ENCODE results near the gene MICAL1. TPM values are rescaled to one million over a fixed set of nuclear protein-coding genes. Genes with fewer than 3 reads are reported as not detected.
A peak's percentile ranks its signal among the peaks of the same experiment; 100 is the strongest.
"Not testable (repeated sequence)": the region's sequence is repeated elsewhere in the genome, so short reads cannot be mapped to it uniquely, and the experiment has no call there.

MICAL1 gene
- total RNA-seq, 2 donors from 2014 or later = 45.3 to 55.9 TPM

DNA sequence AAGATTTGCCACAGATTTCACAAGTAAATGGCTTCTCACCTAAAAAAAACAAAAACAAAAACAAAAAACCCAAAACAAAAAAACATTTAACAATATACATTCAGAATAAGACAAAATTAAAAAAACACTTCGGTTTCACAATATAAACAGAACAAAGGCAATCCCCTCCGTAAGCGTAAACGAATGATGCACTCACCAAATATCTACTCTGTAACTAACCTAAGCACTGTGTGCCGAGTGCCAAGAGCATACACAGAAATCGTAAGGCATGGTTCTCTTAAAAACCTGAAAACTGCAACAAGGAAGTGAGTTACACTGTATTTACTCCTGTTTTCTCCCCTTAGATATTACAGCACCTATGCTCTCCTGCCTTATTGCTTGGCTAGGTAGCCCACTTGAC lies 12.1 kb upstream of the MICAL1 start:
- H3K4me1 ChIP-seq = no peaks in the 10 kb centered on the region
- intact Hi-C loops (cut with DNase I) = no loop called here

DNA sequence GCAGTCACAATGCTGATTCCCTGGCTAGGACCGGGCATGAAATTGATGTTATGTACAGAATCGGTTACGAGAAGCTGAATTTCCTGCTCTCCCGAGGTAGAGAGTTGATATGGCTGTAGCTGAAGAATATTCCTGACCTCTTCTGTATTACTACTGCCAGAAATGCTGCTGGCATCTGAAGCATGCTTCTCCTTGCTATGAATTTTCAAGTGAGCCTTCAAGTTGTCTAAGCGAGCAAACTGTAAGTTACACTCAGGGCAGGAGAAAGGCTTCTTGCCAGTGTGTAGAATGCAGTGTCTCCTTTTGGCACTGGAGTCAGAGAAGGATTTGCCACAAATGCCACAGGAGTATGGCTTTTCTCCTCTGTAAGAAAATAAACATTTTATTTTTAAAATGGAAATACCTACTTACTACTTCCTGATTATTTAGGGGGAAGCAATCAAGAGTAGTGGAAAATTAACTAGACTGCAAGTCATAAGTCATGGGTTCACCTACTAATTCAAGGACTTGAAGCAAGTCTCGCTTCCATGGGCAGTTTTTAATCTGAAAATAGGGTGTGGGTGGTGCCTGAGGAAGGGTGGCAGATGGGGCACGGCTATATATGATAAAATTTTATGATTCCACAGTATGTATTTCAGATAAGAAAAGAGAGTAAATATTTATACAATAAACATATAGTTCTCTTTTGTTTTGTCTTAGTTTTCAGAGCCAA lies 10.8 kb upstream of the MICAL1 start:
- no peaks in the 10 kb centered on the region for H3K36me3 ChIP-seq
- peak overlapping the region; percentile 69 for H3K27ac ChIP-seq
- no peaks in the 10 kb centered on the region for H3K27me3 ChIP-seq
- TF ChIP-seq, protein P1, sequence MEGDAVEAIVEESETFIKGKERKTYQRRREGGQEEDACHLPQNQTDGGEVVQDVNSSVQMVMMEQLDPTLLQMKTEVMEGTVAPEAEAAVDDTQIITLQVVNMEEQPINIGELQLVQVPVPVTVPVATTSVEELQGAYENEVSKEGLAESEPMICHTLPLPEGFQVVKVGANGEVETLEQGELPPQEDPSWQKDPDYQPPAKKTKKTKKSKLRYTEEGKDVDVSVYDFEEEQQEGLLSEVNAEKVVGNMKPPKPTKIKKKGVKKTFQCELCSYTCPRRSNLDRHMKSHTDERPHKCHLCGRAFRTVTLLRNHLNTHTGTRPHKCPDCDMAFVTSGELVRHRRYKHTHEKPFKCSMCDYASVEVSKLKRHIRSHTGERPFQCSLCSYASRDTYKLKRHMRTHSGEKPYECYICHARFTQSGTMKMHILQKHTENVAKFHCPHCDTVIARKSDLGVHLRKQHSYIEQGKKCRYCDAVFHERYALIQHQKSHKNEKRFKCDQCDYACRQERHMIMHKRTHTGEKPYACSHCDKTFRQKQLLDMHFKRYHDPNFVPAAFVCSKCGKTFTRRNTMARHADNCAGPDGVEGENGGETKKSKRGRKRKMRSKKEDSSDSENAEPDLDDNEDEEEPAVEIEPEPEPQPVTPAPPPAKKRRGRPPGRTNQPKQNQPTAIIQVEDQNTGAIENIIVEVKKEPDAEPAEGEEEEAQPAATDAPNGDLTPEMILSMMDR (IDR thresholded peaks at IDR 0.05) = no peak
- no peak overlapping the region for H3K4me3 ChIP-seq
- intact Hi-C loops (cut with DNase I) = no loop called here
- DNase-seq = no peak
- no peaks in the 10 kb centered on the region for H3K9me3 ChIP-seq
- no peaks in the 10 kb centered on the region for H3K4me1 ChIP-seq
- H3K9ac ChIP-seq (ENCODE audit: low read depth in 2 of 2, low read length in 2 of 2) = no peak overlapping the region

More for the DNA sequence above, 12.1 kb upstream of the MICAL1 start:
- TF ChIP-seq, protein P1 (IDR thresholded peaks at IDR 0.05) = no peak
- Histone ChIP-seq H3K27ac (no peak overlapping the region), H3K9ac (ENCODE audit: low read depth in 2 of 2, low read length in 2 of 2) (no peak overlapping the region), H3K27me3 (no peaks in the 10 kb centered on the region), H3K9me3 (no peaks in the 10 kb centered on the region), H3K36me3 (no peaks in the 10 kb centered on the region), H3K4me3 (no peak overlapping the region)
- DNase-seq = no peak

DNA sequence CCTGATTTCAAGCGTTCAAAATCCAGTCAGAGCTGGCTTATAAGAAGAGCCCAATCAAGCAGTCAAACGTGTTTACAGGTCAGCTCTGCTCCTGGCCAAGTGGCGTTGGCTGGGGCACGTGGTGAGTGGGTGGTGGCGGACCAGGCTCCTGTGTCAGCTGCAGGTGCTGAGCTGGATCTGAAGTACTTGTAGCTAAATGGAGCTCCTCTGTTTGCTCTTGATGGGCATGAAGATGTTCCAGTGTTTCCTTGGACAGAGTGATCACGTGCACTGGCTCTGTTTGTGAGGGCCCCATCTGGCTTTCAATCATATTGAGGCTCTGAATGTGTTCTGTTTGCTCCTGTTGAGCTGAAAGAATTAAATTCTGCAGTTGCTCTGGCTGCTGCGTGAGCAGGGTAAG lies 10.2 kb upstream of the MICAL1 start:
- no peaks in the 10 kb centered on the region for H3K36me3 ChIP-seq

DNA sequence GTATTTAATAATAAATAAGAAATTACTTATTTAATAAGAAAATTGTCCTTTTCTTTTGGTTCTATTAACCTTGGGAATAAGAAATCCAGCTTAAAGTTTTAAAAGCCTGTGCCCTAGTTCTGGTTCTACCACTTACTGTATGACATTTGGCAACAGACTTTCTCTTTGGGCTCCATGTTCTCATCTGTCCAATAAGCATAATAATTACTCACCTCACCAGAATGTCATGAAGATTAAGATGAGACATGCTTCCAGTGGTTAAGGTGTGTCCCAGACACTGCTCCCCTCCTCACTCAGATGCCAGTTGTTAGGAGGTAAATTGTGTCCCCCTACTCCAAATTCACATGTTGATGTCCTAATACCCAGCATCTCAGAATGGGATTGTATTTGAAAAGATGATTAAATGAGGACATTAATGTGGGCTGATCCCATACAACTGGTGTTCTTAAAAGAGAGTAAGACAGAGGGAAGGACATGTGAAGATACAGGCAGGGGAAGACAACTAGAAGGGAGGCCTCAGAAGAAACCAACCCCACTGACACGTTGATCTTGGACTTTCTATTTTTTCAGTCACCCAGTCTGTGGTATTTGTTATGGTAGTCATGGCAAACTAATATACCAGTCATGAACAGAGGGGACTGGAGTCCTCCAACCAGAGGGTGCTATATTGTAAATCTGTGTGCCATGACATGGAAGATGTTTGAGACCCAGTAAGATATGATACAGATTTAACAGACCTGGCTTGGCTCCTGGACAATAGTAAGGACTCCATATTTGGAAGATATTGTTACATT lies 6.4 kb upstream of the MICAL1 start:
- Histone ChIP-seq H3K27ac (no peak overlapping the region), H3K4me1 (peaks cover 4% of the 10 kb centered on the region)

More for the DNA sequence above, 10.2 kb upstream of the MICAL1 start:
- intact Hi-C loops (cut with DNase I) = no loop called here
- no peaks in the 10 kb centered on the region for H3K27me3 ChIP-seq
- no peaks in the 10 kb centered on the region for H3K4me1 ChIP-seq
- peak overlapping the region; percentile 69 for H3K27ac ChIP-seq
- no peak overlapping the region for H3K9ac ChIP-seq (ENCODE audit: low read depth in 2 of 2, low read length in 2 of 2)
- TF ChIP-seq, protein P1 (IDR thresholded peaks at IDR 0.05) = no peak
- DNase-seq = no peak
- no peaks in the 10 kb centered on the region for H3K9me3 ChIP-seq
- H3K4me3 ChIP-seq = no peak overlapping the region

DNA sequence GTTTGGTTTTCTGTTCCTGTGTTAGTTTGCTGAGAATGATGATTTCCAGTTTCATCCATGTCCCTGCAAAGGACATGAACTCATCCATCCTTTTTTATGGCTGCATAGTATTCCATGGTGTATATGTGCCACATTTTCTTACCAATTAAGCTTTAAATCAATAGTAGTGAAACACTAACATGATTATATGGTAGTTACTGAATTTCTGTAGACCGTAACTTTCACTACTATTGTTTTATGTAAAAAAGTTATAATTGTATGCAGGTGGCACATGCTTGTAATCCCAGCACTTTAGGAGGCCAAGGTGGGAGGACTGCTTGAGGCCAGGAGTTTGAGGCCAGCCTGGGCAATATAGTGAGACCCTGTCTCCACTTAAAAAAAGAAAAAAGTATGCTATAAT lies 5.6 kb upstream of the MICAL1 start:
- H3K4me1 ChIP-seq; H3K4me3 ChIP-seq; H3K9ac ChIP-seq (ENCODE audit: low read depth in 2 of 2, low read length in 2 of 2); H3K9me3 ChIP-seq; H3K27me3 ChIP-seq; H3K27ac ChIP-seq; H3K36me3 ChIP-seq; intact Hi-C loops (cut with DNase I); DNase-seq: not testable (repeated sequence)

More for the DNA sequence above, 6.4 kb upstream of the MICAL1 start:
- Histone ChIP-seq H3K27me3 (no peaks in the 10 kb centered on the region), H3K9me3 (no peaks in the 10 kb centered on the region), H3K4me3 (no peak overlapping the region), H3K9ac (ENCODE audit: low read depth in 2 of 2, low read length in 2 of 2) (no peak overlapping the region), H3K36me3 (no peaks in the 10 kb centered on the region)
- no peak for DNase-seq
- TF ChIP-seq, protein P1 (IDR thresholded peaks at IDR 0.05) = no peak
- intact Hi-C loops (cut with DNase I) = no loop called here

All from colonic mucosa (tissue), 4 donors.